BLaER1 (cell line): ENCODE results near the gene DENND5B.

Source experiments
- H3K27ac ChIP-seq: shearing (Covaris generic); formaldehyde crosslinking; 2 replicates; pipeline ENCODE4 v1.8.1; 2022
- H3K27me3 ChIP-seq: shearing (Covaris generic); formaldehyde crosslinking; 2 replicates; pipeline ENCODE4 v1.8.1; 2022
- H3K36me3 ChIP-seq: shearing (Covaris generic); formaldehyde crosslinking; 2 replicates; pipeline ENCODE4 v1.8.1; 2022
- H3K4me1 ChIP-seq: shearing (Covaris generic); formaldehyde crosslinking; 2 replicates; pipeline ENCODE4 v1.8.1; 2022
- H3K4me2 ChIP-seq: shearing (Covaris generic); formaldehyde crosslinking; 2 replicates; pipeline ENCODE4 v1.8.1; 2022
- H3K4me3 ChIP-seq: shearing (Covaris generic); formaldehyde crosslinking; 2 replicates; pipeline ENCODE4 v1.8.1; 2022
- H3K9ac ChIP-seq: shearing (Covaris generic); formaldehyde crosslinking; 2 replicates; pipeline ENCODE4 v1.8.1; 2022
- H3K9me3 ChIP-seq: shearing (Covaris generic); formaldehyde crosslinking; 2 replicates; pipeline ENCODE4 v1.8.1; 2022
- H4K20me1 ChIP-seq: shearing (Covaris generic); formaldehyde crosslinking; 2 replicates; pipeline ENCODE4 v1.8.1; 2022
- Cebpa-rat ChIP-seq: shearing (Covaris generic); IDR thresholded peaks from 2 replicates; pipeline ENCODE4 v1.8.1; 2022

Gene DENND5B

DNA sequence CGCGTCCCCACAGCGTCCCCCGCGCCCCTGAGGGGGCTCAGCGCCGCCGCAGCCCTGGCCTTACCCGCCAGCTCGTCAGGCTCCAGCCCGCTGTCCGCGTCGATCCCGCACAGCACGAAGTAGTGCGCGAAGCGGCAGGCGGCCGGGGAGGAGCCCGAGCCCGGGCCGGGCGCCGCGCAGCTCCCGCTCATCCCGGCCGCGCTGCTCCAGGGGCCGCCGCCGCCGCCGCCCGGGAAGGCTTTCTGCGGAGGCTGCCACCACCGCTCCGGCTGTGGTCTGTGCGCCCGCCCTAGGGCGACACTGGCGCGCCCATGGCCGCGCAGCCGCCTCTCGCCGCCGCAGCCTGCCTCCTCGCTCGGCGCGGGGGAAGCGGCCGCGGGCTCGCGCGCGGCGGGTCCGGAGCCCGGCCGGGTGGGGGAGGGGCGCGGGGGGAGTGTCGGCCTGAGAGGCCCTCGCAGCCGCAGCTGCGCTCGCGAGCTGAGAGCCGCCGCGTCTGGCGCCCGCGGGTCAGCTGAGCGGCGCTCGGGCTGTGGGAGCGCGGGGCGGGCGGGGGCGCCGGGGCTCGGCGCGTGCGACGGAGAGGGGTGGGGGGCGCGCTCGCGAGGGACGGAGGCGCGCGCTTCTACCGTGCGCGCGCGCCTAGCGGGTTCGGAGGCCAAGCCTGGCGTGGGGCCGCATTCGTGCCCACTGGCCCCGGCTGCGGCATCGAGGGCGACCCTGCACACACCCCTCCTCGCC lies at the start of gene DENND5B:
Gene DENND5B, minus strand, starts transcription at position 495 of the 738 bp plus-strand sequence. Its CDS starts 304 bp downstream, at position 191.
- Histone ChIP-seq H3K36me3 (no peaks in the 10 kb centered on the region), H4K20me1 (no peaks in the 10 kb centered on the region), H3K27me3 (no peaks in the 10 kb centered on the region), H3K4me2 (peak within 1 kb of the TSS; percentile 97), H3K9ac (peak within 1 kb of the TSS; percentile 87), H3K4me1 (peaks cover 20% of the 10 kb centered on the region), H3K27ac (peak within 1 kb of the TSS; percentile 85), H3K9me3 (no peaks in the 10 kb centered on the region), H3K4me3 (peak within 1 kb of the TSS; percentile 92)
- TF ChIP-seq Cebpa-rat = no peak

DNA sequence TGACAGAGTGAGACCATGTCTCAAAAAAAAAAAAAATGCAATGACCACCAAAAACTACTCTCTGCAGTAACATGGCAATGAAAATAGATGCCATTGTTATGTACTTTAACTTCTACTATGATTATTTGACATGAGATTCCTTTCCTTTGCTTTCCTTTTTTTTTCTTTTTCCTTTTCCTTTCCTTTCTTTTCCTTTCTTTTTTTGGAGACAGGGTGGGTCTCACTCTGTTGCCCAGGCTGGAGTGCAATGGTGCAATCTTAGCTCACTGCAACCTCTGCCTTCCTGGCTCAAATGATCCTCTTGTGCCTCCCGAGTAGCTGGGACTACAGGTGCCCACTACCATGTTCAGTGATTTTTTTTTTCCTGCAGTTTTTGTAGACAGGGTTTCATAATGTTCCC lies 43.7 kb upstream of the DENND5B start:
- no peak overlapping the region for H3K4me2 ChIP-seq
- H4K20me1 ChIP-seq = no peaks in the 10 kb centered on the region
- H3K27ac ChIP-seq = no peak overlapping the region
- no peaks in the 10 kb centered on the region for H3K9me3 ChIP-seq
- no peak overlapping the region for H3K4me3 ChIP-seq
- H3K9ac ChIP-seq = no peak overlapping the region
- H3K4me1 ChIP-seq = peaks cover 6% of the 10 kb centered on the region; the same call in 1 of the 2 replicates
- no peaks in the 10 kb centered on the region for H3K27me3 ChIP-seq
- no peaks in the 10 kb centered on the region for H3K36me3 ChIP-seq
- no peak for TF ChIP-seq Cebpa-rat

DNA sequence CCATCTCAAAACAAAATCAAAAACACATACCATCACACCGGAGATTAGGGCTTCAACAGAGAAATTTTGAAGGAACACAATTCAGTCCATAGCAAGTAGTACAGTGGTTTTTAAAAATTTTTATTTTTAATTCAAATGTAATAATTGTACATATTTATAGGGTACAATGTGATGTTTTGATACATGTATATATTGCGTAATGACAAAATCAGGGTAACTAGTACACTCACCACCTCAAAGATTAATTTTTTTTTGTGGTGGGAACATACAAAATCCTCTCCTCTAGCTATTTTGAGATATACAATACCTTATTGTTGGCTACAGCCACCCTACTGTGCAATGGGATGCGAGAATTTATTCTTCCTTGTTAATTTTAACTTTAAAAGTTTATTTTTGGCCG lies 42.5 kb upstream of the DENND5B start:
- no peak overlapping the region for H3K27ac ChIP-seq
- H4K20me1 ChIP-seq = no peaks in the 10 kb centered on the region
- H3K4me3 ChIP-seq = no peak overlapping the region
- peaks cover 6% of the 10 kb centered on the region; the same call in 1 of the 2 replicates for H3K4me1 ChIP-seq
- H3K9ac ChIP-seq = no peak overlapping the region
- no peaks in the 10 kb centered on the region for H3K27me3 ChIP-seq
- no peaks in the 10 kb centered on the region for H3K9me3 ChIP-seq
- TF ChIP-seq Cebpa-rat = peak; percentile 58; the same call in 1 of the 2 replicates
- no peak overlapping the region for H3K4me2 ChIP-seq
- H3K36me3 ChIP-seq = no peaks in the 10 kb centered on the region

DNA sequence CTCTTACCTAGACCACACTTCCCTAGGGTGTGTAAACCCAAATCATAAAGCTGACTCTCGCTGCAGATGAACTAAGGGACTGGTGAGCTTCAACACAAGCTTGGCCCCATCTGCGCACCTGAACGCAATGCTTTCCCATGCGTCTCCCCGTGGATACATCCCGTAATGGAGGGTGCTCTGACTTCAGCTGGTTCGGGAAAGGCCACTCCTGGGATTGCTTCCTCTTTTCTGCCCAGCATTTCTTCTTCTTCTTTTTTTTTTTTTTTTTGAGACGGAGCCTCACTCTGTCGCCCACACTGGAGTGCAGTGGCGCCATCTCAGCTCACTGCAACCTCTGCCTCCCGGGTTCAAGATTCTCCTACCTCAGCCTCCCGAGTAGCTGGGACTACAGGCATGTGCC lies 40.9 kb upstream of the DENND5B start:
- Histone ChIP-seq H4K20me1 (no peaks in the 10 kb centered on the region), H3K9me3 (no peaks in the 10 kb centered on the region), H3K27ac (no peak overlapping the region), H3K9ac (no peak overlapping the region), H3K4me2 (no peak overlapping the region), H3K36me3 (no peaks in the 10 kb centered on the region), H3K4me1 (peaks cover 6% of the 10 kb centered on the region; the same call in 1 of the 2 replicates), H3K27me3 (no peaks in the 10 kb centered on the region), H3K4me3 (no peak overlapping the region)
- TF ChIP-seq Cebpa-rat = no peak

DNA sequence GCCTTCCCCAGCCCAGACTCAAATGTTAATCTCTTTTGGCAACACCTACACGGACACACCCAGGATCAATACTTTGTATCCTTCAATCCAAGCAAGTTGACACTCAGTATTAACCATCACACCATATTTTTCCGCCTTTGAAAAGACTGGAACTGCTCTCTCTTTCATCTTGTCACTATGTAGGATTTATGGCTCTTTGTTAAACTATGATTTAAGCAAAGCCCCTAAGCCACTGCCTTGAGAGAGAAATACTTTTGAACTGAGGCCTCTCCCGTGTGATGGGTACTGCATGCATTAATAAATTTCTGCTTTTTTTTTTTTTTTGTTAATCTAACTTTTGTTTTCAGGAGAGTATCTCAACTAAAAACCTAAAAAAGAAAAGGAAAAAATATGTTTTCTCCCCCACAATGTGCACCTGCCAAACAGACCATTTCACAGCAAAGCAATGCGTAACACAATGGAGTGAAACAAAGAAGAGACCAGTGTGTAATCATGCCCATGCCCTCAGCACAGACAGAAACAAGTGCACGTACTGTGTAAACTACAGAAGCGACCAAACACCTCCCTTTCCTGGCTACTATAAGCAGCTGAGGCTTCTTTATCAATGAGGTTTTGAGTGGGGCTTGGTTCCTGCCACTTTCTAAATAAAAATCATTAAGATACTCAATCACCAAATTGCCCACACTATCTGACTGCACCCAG lies 40.2 kb upstream of the DENND5B start:
- no peak for TF ChIP-seq Cebpa-rat
- no peak overlapping the region for H3K4me3 ChIP-seq

DNA sequence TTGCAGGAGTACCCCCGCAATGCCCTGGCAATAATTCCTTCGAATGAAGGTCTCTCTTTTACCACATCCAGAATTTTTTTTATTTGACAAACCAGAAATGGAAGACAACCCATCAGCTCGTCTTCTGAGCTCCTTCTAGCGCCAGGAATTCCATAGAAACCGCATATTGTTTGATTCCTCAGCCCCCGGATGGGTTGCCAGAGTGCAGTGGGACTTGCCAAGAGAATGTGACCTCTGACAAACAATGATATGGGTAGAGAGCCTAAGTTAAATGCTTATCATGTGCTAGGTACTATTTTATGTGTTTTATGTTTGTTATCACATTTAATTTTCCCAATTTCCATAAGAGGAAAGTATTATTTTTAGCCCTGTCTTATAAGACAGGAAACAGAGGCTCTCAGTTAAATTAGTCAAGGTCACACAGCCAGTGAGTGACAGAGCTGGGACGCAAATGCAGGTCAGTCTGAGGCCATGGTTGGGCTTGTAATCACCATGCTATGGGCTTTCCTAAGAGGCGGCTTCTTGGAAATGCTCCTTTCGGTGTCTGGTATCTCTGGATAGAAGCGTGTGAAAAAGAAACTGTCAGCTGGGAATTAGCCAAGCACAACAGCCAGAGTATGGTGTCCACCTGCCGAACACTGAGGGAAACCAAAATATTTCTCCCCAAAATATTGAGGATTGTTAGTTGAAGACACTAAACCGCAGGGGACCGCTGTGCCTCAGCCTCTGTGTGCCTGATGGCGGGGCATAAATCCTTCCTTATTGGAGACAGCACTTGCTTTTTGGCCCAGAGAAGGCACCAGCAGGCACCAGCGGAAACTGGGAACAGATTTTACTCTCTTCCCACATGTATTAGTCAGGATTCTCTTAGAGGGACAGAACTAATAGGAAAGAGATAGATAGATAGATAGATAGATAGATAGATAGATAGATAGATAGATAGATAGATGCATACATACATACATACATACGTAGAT lies 39.1 kb upstream of the DENND5B start:
- Histone ChIP-seq H3K9me3 (peaks cover 4% of the 10 kb centered on the region), H3K27me3 (no peaks in the 10 kb centered on the region), H3K4me2 (no peak overlapping the region), H3K27ac (no peak overlapping the region), H3K4me3 (no peak overlapping the region), H3K4me1 (no peaks in the 10 kb centered on the region), H3K9ac (no peak overlapping the region), H4K20me1 (no peaks in the 10 kb centered on the region), H3K36me3 (no peaks in the 10 kb centered on the region)
- TF ChIP-seq Cebpa-rat = no peak

More for the DNA sequence above, 40.2 kb upstream of the DENND5B start:
- H4K20me1 ChIP-seq = no peaks in the 10 kb centered on the region
- peaks cover 3% of the 10 kb centered on the region; the same call in 1 of the 2 replicates for H3K9me3 ChIP-seq
- H3K27me3 ChIP-seq = no peaks in the 10 kb centered on the region
- H3K4me1 ChIP-seq = peaks cover 1% of the 10 kb centered on the region; the same call in 1 of the 2 replicates
- H3K27ac ChIP-seq = no peak overlapping the region
- H3K36me3 ChIP-seq = no peaks in the 10 kb centered on the region
- H3K9ac ChIP-seq = no peak overlapping the region
- H3K4me2 ChIP-seq = no peak overlapping the region

DNA sequence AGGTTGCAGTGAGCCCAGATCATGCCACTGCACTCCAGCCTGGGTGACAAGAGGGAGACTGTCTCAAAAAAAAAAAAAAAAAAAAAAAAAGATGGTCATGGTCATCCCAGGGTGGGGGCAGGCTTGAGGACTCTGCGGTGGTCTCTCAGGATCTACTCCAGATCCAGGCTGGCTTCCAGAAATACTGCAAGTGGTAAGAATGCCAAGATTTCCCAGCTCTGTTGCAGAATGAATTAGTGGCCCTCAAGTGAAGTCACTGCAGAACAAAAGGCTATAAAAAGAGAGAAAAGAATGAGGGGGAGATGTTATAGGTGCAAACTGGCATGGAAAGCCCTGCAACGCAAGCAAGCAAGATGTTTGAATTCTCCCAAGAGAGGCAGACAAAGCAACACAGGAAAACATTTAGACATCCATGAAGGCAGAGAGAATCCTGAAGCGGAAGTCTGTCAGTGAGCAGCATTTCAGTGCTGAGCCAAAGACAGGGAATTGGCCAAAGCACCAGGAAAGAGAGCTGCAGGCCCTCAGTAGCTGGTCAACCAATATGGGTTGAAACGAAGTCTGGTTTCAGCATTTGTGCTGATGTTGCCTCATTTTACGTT lies 36.6 kb upstream of the DENND5B start:
- no peak overlapping the region for H3K4me2 ChIP-seq
- H3K27me3 ChIP-seq = no peaks in the 10 kb centered on the region
- H3K4me3 ChIP-seq = no peak overlapping the region
- H3K9me3 ChIP-seq = peaks cover 4% of the 10 kb centered on the region
- no peak overlapping the region for H3K9ac ChIP-seq
- no peak overlapping the region for H3K27ac ChIP-seq
- no peaks in the 10 kb centered on the region for H4K20me1 ChIP-seq
- no peaks in the 10 kb centered on the region for H3K36me3 ChIP-seq
- no peaks in the 10 kb centered on the region for H3K4me1 ChIP-seq
- TF ChIP-seq Cebpa-rat = no peak

DNA sequence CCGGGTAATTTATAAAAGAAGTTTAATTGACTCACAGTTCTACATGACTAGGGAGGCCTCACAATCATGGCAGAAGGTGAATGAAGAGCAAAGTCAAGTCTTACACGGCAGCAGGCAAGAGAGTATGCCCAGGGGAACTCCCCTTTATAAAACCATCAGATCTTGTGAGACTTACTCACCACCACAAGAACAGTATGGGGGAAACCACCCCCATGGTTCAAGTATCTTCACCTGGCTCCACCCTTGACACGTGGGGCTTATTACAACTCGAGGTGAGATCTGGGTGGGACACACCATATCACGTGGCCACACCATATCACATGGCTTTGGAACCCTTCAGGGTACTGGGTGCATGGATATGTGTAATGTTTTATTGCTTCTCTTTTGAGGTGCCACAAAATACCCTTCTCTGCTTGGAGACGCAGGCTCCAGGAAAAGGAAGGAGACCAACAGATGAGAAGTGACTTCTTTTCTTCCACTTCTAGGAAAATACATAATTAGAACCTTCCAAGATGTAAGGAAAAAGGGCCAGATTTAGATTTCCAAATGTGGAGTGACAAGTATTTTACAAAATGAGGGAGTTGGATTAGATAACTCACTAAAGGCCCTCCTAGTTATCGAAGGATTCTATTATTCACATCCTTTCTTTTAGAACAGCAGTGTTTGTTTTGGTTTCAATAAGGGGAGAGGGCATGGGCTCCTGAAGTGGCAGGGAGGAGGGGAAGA lies 35.5 kb upstream of the DENND5B start:
- H3K9me3 ChIP-seq = peaks cover 4% of the 10 kb centered on the region
- no peaks in the 10 kb centered on the region for H3K4me1 ChIP-seq
- TF ChIP-seq Cebpa-rat = no peak
- no peak overlapping the region for H3K27ac ChIP-seq
- no peaks in the 10 kb centered on the region for H3K36me3 ChIP-seq
- no peak overlapping the region for H3K4me3 ChIP-seq
- no peak overlapping the region for H3K4me2 ChIP-seq
- no peak overlapping the region for H3K9ac ChIP-seq
- H4K20me1 ChIP-seq = no peaks in the 10 kb centered on the region
- no peaks in the 10 kb centered on the region for H3K27me3 ChIP-seq
